ENCODE results near the gene FBLN7. TPM values are rescaled to one million over a fixed set of nuclear protein-coding genes. Genes with fewer than 3 reads are reported as not detected.

Gene FBLN7
- total and polyA plus RNA-seq, 2 of the 8 experiments (the other 6 are each of a cell fraction or from before 2014, with no cell fraction given), result 0.30 to 0.77 TPM

GRCh38 chr2:112195950-112196349, 57.8 kb downstream of the FBLN7 start:
- no peak overlapping the region for H3K4ac ChIP-seq (replicated peaks; ENCODE audit: insufficient read length, low read depth, low read length)
- no peak overlapping the region for H3K56ac ChIP-seq (replicated peaks; ENCODE audit: insufficient read length, low read depth, low read length)
- H3K4me1 ChIP-seq (replicated peaks in 1 of 4; ENCODE audit: control insufficient read depth in 3 of 4, insufficient read depth in 4 of 4, low read length in 3 of 4), result no peaks in the 10 kb centered on the region; a peak in 1 of 7 replicates
- no peak overlapping the region for H3K4me3 ChIP-seq (ENCODE audit: extremely low read depth in 1 of 4, insufficient read depth in 2 of 4, low read depth in 3 of 4, low read length in 4 of 4)
- no peak overlapping the region for H2BK12ac ChIP-seq (ENCODE audit: low read depth, low read length)
- H3K4me2 ChIP-seq (ENCODE audit: insufficient read depth in 1 of 2, low read depth in 2 of 2, low read length in 2 of 2), result no peak overlapping the region
- DNase-seq (ENCODE audit: low read depth in 1 of 2, low spot score in 2 of 2) (no peak), FAIRE-seq (no peak)
- no peaks in the 10 kb centered on the region for H4K20me1 ChIP-seq (replicated peaks in 1 of 2; ENCODE audit: control insufficient read depth in 1 of 2, insufficient read depth in 2 of 2, low read length in 2 of 2)
- H3K9ac ChIP-seq (replicated peaks in 1 of 4; ENCODE audit: extremely low read depth in 1 of 4, low read depth in 3 of 4, low read length in 3 of 4), result no peak overlapping the region
- H4K5ac ChIP-seq (ENCODE audit: insufficient read length, low read depth, low read length), result no peak overlapping the region
- H3K14ac ChIP-seq (ENCODE audit: insufficient read length), result no peak overlapping the region
- no peak overlapping the region for H2BK20ac ChIP-seq (ENCODE audit: low read length)
- H2AFZ ChIP-seq (ENCODE audit: low read length), result no peak overlapping the region
- H3K36me3 ChIP-seq (ENCODE audit: control insufficient read depth in 2 of 4, insufficient read depth in 4 of 4, low read length in 3 of 4), result no peaks in the 10 kb centered on the region
- H3K18ac ChIP-seq (ENCODE audit: extremely low read depth, low read length), result no peak overlapping the region
- ChIA-PET CTCF (ENCODE audit: partially characterized antibody) (interaction anchor here (0.7 to 1.4 kb wide), 2 partner anchors 9 to 74 kb away, joined by 3 read pairs; no protein-coding TSS in a partner anchor), POLR2A (ENCODE audit: partially characterized antibody) (no interaction called here)
- H2AK5ac ChIP-seq (ENCODE audit: low read depth, low read length), result no peak overlapping the region
- H3K23ac ChIP-seq (ENCODE audit: insufficient read length), result no peak overlapping the region
- TF ChIP-seq RXRA (IDR thresholded peaks at IDR 0.05; ENCODE audit: insufficient read depth, low read depth, low read length) (no peak), SP4 (IDR thresholded peaks at IDR 0.05; ENCODE audit: low read length) (no peak), NANOG (IDR thresholded peaks at IDR 0.05; ENCODE audit: insufficient read depth, low read depth, low read length, poor library complexity, severe bottlenecking) (no peak), BRCA1 (IDR thresholded peaks at IDR 0.05; ENCODE audit: low read depth, low read length) (no peak)
- TF ChIP-seq, protein P1, sequence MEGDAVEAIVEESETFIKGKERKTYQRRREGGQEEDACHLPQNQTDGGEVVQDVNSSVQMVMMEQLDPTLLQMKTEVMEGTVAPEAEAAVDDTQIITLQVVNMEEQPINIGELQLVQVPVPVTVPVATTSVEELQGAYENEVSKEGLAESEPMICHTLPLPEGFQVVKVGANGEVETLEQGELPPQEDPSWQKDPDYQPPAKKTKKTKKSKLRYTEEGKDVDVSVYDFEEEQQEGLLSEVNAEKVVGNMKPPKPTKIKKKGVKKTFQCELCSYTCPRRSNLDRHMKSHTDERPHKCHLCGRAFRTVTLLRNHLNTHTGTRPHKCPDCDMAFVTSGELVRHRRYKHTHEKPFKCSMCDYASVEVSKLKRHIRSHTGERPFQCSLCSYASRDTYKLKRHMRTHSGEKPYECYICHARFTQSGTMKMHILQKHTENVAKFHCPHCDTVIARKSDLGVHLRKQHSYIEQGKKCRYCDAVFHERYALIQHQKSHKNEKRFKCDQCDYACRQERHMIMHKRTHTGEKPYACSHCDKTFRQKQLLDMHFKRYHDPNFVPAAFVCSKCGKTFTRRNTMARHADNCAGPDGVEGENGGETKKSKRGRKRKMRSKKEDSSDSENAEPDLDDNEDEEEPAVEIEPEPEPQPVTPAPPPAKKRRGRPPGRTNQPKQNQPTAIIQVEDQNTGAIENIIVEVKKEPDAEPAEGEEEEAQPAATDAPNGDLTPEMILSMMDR (IDR thresholded peaks at IDR 0.05; ENCODE audit: control extremely low read depth in 1 of 3, insufficient read depth in 1 of 3, low read depth in 1 of 3, low read length in 3 of 3), result no peak
- H3K9me3 ChIP-seq (ENCODE audit: insufficient read depth in 2 of 2, low read depth in 1 of 2, low read length in 1 of 2), result no peaks in the 10 kb centered on the region
- no peak overlapping the region for H4K91ac ChIP-seq (replicated peaks; ENCODE audit: insufficient read length, low read length)
- H3K79me1 ChIP-seq (ENCODE audit: low read depth, low read length), result no peaks in the 10 kb centered on the region
- H2BK120ac ChIP-seq (replicated peaks; ENCODE audit: low read depth, low read length), result no peak overlapping the region
- no peaks in the 10 kb centered on the region for H3K27me3 ChIP-seq (replicated peaks in 1 of 4; ENCODE audit: control insufficient read depth in 3 of 4, extremely low read depth in 1 of 4, insufficient read depth in 3 of 4, low read length in 3 of 4)
- no peak overlapping the region for H2BK15ac ChIP-seq (ENCODE audit: low read length)
- no peaks in the 10 kb centered on the region for H3K23me2 ChIP-seq (ENCODE audit: low read depth, low read length)
- H3K79me2 ChIP-seq (ENCODE audit: control insufficient read depth in 1 of 2, insufficient read depth in 2 of 2, low read length in 2 of 2), result no peaks in the 10 kb centered on the region
- no peak overlapping the region for H4K8ac ChIP-seq (ENCODE audit: extremely low read depth, insufficient read depth, low read length)
- H3K27ac ChIP-seq (ENCODE audit: low read depth, low read length), result no peak overlapping the region
- no peak overlapping the region for H2BK5ac ChIP-seq (ENCODE audit: low read depth, low read length)

All from H1 (cell line).